Measurements from ENCODE around the gene TRIM42.

DNA sequence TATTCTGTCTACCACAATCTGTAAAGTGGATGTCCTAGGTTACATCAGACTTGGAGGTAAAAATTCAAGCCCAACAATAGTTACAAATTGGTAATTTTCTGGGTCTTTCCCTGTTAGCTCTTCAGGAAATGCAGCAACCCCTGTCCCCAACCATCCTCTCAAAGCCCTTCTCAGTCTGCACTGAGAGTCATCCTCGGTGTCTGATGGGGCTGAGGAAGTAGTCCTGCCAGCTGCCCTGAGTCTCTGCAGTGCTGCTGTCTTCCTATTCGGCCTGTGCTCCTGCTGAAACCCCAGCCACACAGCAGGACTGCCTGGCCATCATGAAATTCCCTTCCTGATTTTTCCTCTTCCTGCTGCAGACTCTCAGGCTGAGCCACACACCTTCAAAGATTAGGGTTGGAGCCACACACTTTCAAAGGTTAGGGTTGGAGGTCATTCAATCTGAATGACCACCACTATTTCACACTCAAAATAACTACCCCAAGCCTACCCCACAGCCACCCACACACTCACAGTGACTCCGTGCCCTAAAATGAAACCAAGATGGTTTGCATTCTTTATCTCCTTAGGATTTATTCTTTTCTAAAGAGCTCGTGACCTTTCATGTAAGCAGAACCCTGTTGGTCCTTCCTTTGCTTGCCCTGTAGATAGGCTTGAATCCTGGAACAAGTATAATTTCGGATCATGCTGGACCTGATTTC is 17.6 kb downstream of the TRIM42 start:
- no peak for TF ChIP-seq EZH2 (IDR thresholded peaks at IDR 0.05; ENCODE audit: low read length, missing control alignments)
- TF ChIP-seq, protein P1, sequence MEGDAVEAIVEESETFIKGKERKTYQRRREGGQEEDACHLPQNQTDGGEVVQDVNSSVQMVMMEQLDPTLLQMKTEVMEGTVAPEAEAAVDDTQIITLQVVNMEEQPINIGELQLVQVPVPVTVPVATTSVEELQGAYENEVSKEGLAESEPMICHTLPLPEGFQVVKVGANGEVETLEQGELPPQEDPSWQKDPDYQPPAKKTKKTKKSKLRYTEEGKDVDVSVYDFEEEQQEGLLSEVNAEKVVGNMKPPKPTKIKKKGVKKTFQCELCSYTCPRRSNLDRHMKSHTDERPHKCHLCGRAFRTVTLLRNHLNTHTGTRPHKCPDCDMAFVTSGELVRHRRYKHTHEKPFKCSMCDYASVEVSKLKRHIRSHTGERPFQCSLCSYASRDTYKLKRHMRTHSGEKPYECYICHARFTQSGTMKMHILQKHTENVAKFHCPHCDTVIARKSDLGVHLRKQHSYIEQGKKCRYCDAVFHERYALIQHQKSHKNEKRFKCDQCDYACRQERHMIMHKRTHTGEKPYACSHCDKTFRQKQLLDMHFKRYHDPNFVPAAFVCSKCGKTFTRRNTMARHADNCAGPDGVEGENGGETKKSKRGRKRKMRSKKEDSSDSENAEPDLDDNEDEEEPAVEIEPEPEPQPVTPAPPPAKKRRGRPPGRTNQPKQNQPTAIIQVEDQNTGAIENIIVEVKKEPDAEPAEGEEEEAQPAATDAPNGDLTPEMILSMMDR (conservative IDR thresholded peaks at IDR 0.05 in 1 of 2, IDR thresholded peaks at IDR 0.05 in 1 of 2; ENCODE audit: low read depth in 1 of 2, low read length in 2 of 2) = no peak

Data from fibroblast of lung (primary cell).